HepG2 (cell line): Measurements from ENCODE around the gene SEH1L. TPM values are rescaled to one million over a fixed set of nuclear protein-coding genes. Genes with fewer than 3 reads are reported as not detected.

Experiments
- ARID4A ChIP-seq: sonication (generic); formaldehyde crosslinking; IDR thresholded peaks from 2 replicates; pipeline ENCODE4 v1.5.0; 2020; ENCODE audit warnings: mild to moderate bottlenecking, missing genetic modification reagents, borderline replicate concordance
- FOXC1 ChIP-seq: sonication (generic); formaldehyde crosslinking; IDR thresholded peaks from 2 replicates; pipeline ENCODE4 v1.8.0; 2022; ENCODE audit warnings: mild to moderate bottlenecking, missing genetic modification reagents, borderline replicate concordance
- FOXP4 ChIP-seq: sonication (generic); formaldehyde crosslinking; IDR thresholded peaks from 2 replicates; pipeline ENCODE4 v1.4.0; 2020; ENCODE audit warnings: missing genetic modification reagents
- HDAC2 ChIP-seq: sonication (generic); formaldehyde crosslinking; IDR thresholded peaks from 2 replicates; pipeline ENCODE4 v1.4.0; 2020; ENCODE audit warnings: missing genetic modification reagents
- HOXA3 ChIP-seq: sonication (generic); formaldehyde crosslinking; IDR thresholded peaks from 2 replicates; pipeline ENCODE4 v1.5.0; 2020; ENCODE audit warnings: missing genetic modification reagents
- KLF12 ChIP-seq: sonication (generic); formaldehyde crosslinking; IDR thresholded peaks from 2 replicates; pipeline ENCODE4 v1.4.0; 2020; ENCODE audit warnings: missing genetic modification reagents, borderline replicate concordance
- KLF6 ChIP-seq: IDR thresholded peaks from 2 replicates; pipeline ENCODE4 v1.8.0; 2016; ENCODE audit warnings: missing biosample characterization, missing genetic modification reagents
- MLXIP ChIP-seq: sonication (generic); formaldehyde crosslinking; IDR thresholded peaks from 2 replicates; pipeline ENCODE4 v1.9.0; 2021; ENCODE audit warnings: missing genetic modification reagents, borderline replicate concordance
- NAIF1 ChIP-seq: sonication (generic); formaldehyde crosslinking; IDR thresholded peaks from 2 replicates; pipeline ENCODE4 v1.5.0; 2020; ENCODE audit warnings: mild to moderate bottlenecking, missing genetic modification reagents, borderline replicate concordance
- TOE1 ChIP-seq: sonication (generic); formaldehyde crosslinking; IDR thresholded peaks from 2 replicates; pipeline ENCODE4 v1.4.0; 2020; ENCODE audit warnings: mild to moderate bottlenecking, missing genetic modification reagents
- ZNF264 ChIP-seq: sonication (generic); formaldehyde crosslinking; IDR thresholded peaks from 2 replicates; pipeline ENCODE4 v1.4.0; 2020; ENCODE audit warnings: missing genetic modification reagents
- ZNF670 ChIP-seq: sonication (generic); formaldehyde crosslinking; IDR thresholded peaks from 2 replicates; pipeline ENCODE4 v1.8.0; 2022; ENCODE audit warnings: mild to moderate bottlenecking, missing genetic modification reagents, borderline replicate concordance
- ZNF776 ChIP-seq: sonication (generic); formaldehyde crosslinking; IDR thresholded peaks from 2 replicates; pipeline ENCODE4 v1.4.0; 2020; ENCODE audit warnings: mild to moderate bottlenecking, missing genetic modification reagents
- polyA plus RNA-seq, 8 experiments: library from polyadenylated mRNA; depleted of rRNA in 3 of 8; stranded (reverse) in 7 of 8; unstranded in 1 of 8; fragments of >200 nt; fragmentation: Illumina TruSeq in 4 of 8; extraction: Trizol in 4 of 8; gene quantifications; 2 replicates each; pipeline versions ENCODE4 v1.2.1 to v1.2.3, GENCODE V29; 2011 to 2016; ENCODE audit warnings: low read depth in 4 of 8, missing spikeins in 1 of 8, mixed read lengths in 1 of 8; ENCODE audit not compliant: insufficient read depth in 1 of 8
- total RNA-seq, 5 experiments: library from RNA; depleted of rRNA; stranded (reverse); fragments of >200 nt; fragmentation: Illumina TruSeq; extraction: Trizol; gene quantifications; 2 replicates each; pipeline ENCODE4 v1.2.3, GENCODE V29; 2016; ENCODE audit warnings: low read depth in 1 of 5
- TF ChIP-seq, protein P1 (sequence below): sonication (generic); formaldehyde crosslinking; conservative IDR thresholded peaks from 2 replicates; pipeline ENCODE4 v1.4.0; 2020; ENCODE audit warnings: mild to moderate bottlenecking, missing genetic modification reagents, moderate library complexity

The SEH1L gene
- total and polyA plus RNA-seq, 2 of the 13 experiments (the other 11 are each of a cell fraction or from before 2014, with no cell fraction given), result 59.6 to 63.5 TPM

- TF ChIP-seq ARID4A (CRISPR knock-in tag) (peak; percentile 32; the same call in 1 of the 2 replicates), HOXA3 (CRISPR knock-in tag) (peak; percentile 66), KLF12 (peak; percentile 66; the same call in 1 of the 2 replicates), ZNF776 (CRISPR knock-in tag) (0 out of 2 replicates have a peak, but pooled peaks have one; percentile 9), ZNF264 (peak; percentile 75), HDAC2 (0 out of 2 replicates have a peak, but pooled peaks have one; percentile 10), MLXIP (CRISPR knock-in tag) (0 out of 2 replicates have a peak, but pooled peaks have one; percentile 50), FOXC1 (CRISPR knock-in tag) (no peak), TOE1 (CRISPR knock-in tag) (0 out of 2 replicates have a peak, but pooled peaks have one; percentile 26), KLF6 (CRISPR knock-in tag) (0 out of 2 replicates have a peak, but pooled peaks have one; percentile 15), ZNF670 (CRISPR knock-in tag) (peak; percentile 82; the same call in 1 of the 2 replicates), FOXP4 (CRISPR knock-in tag) (peak; percentile 49), NAIF1 (CRISPR knock-in tag) (0 out of 2 replicates have a peak, but pooled peaks have one; percentile 57)
- TF ChIP-seq, protein P1, sequence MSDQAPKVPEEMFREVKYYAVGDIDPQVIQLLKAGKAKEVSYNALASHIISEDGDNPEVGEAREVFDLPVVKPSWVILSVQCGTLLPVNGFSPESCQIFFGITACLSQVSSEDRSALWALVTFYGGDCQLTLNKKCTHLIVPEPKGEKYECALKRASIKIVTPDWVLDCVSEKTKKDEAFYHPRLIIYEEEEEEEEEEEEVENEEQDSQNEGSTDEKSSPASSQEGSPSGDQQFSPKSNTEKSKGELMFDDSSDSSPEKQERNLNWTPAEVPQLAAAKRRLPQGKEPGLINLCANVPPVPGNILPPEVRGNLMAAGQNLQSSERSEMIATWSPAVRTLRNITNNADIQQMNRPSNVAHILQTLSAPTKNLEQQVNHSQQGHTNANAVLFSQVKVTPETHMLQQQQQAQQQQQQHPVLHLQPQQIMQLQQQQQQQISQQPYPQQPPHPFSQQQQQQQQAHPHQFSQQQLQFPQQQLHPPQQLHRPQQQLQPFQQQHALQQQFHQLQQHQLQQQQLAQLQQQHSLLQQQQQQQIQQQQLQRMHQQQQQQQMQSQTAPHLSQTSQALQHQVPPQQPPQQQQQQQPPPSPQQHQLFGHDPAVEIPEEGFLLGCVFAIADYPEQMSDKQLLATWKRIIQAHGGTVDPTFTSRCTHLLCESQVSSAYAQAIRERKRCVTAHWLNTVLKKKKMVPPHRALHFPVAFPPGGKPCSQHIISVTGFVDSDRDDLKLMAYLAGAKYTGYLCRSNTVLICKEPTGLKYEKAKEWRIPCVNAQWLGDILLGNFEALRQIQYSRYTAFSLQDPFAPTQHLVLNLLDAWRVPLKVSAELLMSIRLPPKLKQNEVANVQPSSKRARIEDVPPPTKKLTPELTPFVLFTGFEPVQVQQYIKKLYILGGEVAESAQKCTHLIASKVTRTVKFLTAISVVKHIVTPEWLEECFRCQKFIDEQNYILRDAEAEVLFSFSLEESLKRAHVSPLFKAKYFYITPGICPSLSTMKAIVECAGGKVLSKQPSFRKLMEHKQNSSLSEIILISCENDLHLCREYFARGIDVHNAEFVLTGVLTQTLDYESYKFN (CRISPR knock-in tag), result peak; percentile 81
Measured at GRCh38 chr18:12946549-12947284, 1.1 kb upstream of the SEH1L start (continued).
